Fibroblast of skin of left biceps (primary cell): ENCODE data around the gene MAPK8IP3.

Experiments used
- DNase-seq, 2 experiments: peaks; one replicate each; pipeline ENCODE4 v3.0.0-alpha.2; 2013; ENCODE audit warnings: low read depth in 2 of 2

Gene MAPK8IP3

DNA sequence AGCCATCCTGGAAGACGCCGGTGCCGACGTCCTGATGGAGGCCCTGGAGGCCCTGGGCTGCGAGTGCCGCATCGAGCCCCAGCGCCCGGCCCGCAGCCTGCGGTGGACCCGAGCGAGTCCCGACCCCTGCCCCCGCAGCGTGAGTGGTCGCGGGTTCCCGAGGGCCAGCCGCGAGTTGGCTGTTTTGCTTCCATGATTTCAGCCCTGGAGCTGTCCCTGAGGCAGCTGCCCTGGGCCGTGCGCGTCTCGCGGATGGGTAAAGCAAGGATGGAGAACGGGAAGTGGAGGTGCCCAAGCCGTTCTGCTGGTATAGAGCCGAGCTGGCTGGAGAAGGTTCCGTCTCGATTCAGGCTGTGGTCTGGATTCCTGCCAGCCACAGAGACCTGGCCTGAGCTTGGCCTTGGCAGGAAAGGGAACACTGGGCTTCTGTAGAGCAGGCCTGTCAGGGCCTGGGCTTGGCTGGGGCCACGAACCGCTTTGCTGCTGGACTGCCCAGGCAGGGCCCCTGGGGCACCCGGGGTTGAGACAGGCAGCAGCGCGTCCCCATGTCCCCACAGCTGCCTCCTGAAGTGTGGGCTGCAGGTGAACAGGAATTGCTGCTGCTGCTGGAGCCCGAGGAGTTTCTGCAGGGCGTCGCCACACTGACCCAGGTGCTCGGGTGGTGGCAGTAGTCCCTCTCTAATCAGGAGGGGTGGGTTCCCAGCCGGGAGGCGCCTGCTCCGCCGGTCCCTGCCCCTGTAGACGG, 67.9 kb downstream of the MAPK8IP3 start:
- DNase-seq = no peak

DNA sequence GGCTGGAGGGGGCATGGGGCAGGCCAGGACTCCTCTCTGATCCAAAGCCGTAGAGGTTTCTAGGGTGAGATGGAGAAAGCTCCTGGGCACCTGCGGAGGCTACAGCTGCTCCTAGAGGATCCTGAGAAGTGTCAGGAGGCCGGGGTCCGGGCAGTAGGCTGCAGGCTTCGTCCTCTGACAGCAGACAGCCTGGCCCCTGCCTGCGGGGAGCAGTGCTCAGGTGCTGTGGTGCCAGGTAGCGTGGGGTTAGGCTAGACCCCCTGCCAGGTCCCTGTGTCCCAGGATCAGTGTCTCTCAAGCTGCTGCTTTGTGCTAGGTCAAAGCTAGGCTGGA, 68.4 kb downstream of the MAPK8IP3 start:
- no peak for DNase-seq

DNA sequence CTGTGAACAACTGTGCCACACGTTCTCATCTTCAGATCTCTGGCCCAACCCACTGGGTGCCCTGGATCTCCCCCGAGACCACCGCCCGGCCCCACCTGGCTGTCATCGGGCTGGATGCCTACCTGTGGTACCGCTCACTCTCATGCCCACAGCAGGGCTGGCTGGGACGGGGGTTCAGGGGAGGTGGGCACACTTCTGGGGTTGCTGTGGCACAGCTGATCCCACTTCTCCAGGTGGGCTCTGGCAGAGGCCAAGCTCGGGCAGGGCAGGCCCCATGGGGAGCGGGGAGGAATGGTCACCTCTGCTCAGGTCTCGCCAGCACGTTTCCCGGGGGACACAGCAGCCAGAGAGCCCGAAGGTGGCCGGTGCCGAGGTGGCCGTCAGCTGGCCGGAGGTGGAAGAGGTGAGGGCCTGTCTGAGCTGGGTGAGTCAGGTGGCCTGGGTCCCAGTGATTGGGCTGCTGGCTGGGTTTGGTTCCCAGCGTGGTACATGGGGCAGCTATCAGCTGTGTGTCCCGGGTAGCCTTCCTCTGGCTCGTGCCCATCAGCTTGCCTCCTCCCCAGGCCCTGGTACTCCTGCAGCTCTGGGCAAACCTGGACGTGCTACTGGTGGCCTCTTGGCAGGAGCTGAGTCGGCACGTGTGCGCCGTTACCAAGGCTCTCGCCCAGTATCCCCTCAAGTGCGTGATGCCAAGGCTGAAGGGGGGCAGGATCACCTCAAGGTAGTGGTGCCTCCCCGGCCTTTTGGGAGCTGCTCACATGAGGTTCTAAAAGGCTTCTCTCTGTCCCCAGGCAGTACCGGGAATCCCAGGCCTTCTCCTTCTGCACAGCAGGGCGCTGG, 69.2 kb downstream of the MAPK8IP3 start:
- DNase-seq = no peak

DNA sequence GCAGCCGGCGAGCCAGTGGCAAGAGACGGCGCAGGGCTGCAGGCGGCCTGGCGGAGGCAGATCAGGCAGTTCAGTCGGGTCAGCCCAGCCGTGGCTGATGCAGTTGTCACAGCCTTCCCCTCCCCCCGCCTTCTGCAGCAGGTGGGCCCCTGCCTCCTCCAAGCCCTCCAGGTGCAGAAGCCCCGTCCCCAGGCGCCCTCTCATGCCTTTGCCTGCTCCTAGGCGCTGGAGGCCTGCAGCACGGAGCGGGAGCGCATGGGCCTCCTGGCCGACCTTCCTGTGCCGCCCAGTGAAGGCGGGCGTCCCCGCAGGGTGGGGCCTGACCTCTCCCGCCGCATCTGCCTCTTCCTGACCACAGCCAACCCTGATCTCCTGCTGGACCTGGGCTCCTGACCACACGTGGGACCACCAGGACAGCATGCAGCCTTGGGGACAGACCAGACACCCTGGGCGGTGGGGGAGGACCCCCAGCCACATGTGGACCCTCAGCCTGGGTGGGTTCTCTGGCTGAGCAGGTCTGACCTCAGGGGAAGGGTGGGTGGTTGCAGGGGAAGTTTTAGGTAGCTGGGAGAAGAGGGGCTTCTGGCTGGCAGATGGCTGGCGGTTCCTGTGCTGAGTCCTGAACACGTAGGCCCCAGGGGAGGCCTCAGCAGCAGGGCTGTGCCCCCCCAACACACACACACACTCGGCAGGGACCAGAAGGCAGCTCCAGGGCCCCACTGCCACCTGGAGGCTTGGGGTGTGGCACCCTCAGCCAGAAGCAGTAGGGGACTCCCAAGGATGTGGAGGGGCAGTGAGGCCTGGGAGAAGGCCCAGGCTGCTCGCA, 70.1 kb downstream of the MAPK8IP3 start:
- no peak for DNase-seq

DNA sequence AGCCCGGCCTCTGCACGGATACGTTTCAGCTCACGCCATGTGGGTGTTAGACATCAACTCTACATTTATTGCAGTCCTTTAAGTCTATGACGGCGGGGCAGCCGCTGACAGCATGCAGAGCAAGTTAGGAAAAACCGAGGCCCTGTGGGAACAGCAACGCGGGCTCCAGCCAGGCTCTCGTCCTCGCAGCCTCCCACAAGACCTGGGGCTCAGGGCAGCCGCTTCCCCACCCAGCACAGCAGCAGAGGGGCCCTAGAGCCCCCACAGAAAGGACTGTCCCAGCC, 70.6 kb downstream of the MAPK8IP3 start:
- DNase-seq = no peak

DNA sequence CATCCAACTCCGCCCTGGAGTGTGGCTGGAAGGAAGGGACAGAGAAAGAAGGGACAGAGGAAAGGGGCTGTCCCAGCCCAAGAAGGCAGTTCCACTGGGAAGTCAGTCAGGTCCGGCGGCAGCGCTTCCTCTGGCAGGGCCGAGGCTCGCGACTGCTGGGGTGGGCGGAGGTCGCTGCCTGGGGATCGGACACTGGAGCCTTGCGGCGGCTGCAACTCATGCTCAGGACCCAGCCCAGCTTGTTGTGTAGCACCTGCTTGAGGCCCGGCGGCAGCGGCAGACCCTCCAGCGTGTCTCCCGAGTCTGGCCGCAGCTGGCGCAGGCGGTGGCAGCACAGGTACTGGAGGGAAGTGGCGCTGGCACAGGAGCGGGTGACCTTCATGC, 71.0 kb downstream of the MAPK8IP3 start:
- DNase-seq = no peak

DNA sequence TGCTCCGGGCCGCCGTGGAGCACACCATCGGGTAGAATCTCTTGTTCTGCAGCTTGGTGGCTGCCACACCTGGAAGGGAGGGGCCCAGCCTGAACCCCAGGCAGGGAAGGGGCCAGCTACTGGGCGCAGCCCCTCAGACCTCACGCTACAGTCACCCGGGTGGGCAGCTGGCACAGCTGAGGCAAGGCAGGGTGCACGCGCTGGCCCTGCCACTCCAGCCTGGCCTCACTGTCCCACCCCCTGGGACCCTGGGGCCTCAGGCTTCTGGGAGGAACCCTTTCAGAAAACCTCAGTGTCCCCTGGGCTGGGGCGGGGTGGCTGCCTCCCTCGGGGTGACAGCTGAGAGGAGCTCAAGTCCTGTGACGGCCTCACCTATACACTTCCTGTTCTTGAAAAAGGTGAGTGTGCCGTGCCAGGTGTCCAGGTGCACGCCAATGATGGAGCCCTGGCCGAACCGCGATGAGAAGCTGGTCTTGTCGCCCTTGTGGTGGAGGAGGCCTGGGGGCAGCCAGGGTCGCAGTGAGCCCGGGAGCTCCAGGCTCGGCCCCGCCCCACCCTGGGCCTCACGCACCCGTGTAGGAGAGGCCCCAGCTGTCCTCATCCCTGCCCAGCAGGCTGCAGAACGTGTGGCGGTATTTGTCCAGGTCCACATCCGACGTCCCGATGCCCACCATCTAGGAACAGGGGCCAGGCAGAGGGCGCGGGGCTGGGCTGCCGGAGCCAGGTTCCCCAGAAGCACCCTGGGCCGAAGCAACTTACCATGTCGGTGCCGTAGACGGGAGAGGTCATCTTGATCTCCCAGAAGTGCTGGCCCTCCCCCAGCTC, 71.6 kb downstream of the MAPK8IP3 start:
- no peak for DNase-seq

DNA sequence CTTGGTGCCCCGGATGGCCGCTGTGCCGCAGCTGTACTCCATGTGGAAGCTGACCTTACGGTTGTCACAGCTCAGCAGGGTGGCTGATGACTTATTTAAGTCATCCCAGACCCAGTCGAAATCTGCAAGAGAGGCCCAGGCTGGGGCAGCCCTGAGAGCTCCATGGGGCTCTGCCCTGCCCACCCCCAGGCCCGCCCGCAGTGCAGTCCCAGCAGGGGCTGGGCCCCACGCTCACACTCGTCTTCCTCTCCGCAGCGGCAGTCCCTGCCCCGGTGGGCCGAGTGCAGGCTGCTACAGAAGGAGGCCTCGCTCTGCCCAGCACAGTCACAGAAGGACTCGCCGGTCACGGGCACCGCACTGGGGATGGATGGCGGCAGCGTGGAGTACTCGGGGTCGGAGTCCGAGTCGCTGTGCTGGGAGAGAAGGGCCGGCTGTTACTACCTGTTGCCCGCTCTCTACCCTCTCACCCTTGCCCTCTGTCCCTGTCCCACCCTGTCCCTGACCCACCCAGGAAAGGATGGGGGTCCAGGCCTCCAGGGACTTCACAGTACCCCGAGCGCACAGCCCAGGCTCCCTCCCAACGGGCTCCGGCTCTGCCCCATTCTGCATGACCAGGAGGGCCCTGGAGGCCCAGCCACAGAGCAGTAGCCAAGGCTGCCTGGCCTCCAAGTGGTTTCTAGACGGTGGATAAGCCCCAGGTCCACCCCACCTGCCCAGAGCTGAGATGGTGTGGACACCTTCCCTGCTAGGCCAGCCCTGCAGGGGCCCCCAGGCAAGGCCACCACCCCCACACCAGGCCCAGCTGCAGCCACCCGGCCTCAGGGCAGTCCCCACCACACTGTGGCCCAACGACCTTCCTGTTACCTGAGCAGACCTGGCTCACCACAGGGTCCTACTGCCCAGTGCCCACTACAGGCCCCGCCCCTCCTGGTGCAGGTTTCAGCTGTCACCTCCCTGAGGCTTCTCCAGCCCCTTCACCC, 72.5 kb downstream of the MAPK8IP3 start:
- no peak for DNase-seq

DNA sequence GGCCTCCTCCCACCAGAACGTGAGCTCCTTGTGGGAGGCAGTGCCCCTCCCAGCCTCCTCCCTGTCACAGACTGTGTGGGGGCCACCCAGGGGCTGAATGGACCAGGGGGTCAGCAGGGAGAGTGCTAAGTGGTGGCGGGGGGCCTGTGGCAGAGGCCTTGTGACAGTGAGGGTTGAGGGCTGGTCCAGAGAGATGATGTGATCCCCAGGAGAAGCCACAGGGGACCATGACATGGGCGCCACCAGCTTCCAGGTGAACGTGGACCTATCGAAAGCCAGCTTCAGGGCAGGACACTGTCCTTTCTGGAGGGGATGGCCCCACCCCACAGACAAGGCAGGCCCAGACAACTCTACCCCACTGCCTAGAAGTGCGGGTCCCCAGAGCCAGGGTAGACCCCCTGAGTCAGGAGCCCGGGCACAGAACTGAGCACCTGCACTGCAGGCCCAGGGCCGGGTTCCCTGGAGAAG, 73.3 kb downstream of the MAPK8IP3 start:
- no peak for DNase-seq

DNA sequence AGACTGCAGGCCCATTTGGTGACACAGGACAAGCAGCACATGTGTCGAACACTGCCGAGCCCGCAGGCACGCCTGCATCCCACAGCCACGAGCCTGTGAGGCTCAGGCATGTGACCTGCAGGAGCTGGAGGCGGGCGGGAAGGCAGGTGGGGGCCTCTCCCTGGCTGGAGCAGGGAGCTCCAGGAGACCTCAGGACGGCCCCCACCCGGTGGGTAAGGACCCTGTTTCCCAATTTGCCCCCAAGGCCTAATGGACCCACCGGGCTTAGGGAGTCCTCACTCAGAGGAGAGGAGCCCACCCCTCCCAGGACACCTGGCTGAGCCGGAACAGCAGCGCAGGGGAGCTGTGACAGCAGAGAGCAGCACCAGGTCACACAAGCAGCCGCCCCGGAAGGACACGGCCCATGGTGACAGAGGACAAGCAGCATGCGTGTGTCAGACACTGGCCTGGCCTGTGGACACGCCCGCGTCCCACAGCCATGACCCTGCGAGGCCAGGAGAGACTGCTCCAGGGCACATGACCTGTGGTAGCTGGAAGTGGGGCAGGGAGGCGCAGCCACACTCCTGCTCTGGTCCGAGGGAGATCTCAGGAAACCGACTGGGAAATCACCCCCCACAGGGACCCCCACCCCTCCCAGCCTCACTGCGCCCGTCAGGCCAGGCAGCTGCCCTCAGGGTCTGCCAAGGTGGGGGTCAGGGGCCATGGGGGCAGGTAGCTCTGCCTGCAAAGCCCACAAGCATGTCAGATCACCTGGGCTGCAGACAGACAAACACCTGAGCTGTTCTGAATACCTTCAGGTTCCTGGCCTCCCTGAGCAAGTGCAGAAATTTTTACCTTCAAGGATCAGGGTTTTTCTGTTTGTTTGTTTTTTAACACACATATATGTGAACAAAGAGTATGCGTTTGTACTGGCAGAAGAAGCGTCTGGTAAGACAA, 74.0 kb downstream of the MAPK8IP3 start:
- DNase-seq = no peak

DNA sequence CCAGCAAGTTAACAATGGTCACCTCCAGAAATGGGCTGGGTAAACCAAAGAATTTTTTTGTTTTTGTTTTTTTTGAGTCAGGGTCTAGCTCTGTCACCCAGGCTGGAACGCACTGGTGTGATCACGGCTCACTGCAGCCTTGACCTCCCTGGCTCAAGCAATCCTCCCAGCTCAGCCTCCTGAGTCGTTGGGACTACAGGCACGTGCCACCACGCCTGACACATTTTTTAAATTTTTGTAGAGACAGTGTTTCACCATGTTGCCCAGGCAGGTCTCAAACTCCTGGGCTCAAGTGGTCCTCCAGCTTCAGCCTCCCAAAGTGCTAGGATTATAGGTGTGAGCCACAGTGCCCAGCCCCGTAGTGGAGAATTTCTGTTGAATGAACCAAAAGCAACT, 74.7 kb downstream of the MAPK8IP3 start:
- DNase-seq = no peak

DNA sequence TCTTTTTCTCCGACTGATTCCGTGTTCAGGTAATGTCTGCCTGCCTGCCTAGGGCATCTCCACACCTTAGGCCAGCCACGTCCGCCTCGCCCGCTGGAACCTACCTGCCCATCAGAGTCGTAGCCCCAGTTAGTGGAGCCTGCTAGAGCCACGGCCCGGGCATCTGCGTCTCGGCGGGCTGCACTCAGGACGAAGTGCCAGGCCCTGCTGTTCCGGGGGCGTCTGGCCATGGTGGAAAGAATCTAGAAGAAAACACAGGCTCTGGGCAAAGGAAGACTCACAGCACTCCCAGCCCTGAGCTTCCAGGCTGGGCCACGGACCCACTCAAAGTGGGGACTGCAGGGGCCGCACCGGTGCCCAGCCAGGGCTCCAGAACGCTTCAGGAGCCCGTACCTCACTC, 75.3 kb downstream of the MAPK8IP3 start:
- no peak for DNase-seq

DNA sequence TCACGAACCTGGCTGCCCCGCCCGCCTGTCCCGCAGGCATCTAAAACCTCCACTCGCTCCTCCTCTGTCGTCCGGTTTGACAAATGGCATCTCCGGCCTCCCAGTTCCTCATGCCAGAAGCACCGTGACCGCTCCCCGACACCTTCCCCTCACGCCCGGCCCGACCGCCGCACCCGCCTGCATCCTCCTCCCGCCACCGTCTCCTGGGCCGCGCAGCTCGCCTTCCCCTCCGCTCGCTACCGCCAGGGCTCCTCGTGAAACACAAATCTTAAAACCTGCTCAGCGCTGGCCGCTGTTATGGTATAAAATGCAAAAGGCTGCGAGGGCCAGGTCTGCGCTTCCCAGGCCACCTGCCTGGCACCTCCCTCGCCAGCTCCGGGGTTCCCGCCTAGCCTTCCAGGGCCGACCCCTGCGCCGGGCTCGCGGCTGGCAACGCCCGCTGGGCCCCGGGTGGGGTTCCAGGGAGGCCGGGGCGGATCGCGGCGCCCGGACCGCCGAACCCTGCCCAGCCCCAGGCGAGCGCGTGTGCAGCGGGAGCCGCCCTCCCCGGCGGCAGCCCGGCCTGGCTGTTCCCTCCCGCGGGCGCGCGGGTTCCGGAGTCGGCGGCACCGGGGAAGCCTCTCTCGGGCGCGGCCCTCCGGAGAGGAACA, 75.9 kb downstream of the MAPK8IP3 start:
- no peak for DNase-seq

DNA sequence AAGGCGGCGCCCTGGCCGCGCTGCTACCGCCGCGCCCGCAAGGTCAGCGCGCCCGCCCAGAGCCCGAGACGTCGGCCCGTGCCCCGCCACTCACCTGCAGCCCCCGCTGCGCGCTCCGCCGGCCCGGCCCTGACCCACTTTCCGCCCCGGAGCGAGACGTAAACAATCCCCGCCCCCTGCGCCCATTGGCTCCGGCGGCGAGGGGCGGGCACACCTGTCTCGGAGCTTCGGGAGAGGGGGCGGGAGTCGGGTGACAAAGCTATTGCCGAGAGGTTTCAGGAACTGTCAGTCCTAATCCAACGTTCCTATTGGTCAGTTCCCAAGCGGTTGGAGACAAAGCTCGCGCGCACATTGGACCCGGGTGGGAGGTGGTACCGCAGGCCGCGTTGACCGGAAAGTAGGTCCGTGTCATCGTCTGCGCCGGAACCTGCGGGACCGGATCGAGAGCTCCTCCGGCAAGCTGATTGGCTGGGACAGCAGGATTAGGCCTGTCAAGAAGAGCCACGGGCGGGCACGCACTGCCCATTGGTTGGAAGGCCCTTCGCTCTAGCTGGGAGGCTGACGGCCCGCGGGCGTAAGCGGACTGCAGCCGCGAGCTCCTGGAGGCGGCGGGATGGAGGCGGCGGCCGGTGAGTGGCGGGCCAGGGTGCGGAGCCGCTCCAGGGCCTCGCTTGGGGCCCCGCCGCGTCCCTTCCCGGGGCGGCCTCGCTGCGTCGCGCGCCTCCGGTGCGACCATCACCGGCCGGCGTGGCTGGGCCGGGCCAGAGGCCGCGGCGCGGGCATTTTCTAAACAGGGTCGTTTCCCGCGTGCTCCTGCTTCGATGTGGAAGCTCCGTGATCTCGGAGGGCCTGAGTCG, 76.6 kb downstream of the MAPK8IP3 start, which contains the start of the genes NUBP2 and SPSB3:
TSS of gene NUBP2 (plus strand) at position 553 of the 857 bp plus-strand sequence. CDS start at position 614, 61 bp downstream.
TSS of gene SPSB3 (minus strand) at position 164 of the 857 bp plus-strand sequence. CDS start 1,088 bp downstream, outside the sequence.
- peak; percentile 100 for DNase-seq

DNA sequence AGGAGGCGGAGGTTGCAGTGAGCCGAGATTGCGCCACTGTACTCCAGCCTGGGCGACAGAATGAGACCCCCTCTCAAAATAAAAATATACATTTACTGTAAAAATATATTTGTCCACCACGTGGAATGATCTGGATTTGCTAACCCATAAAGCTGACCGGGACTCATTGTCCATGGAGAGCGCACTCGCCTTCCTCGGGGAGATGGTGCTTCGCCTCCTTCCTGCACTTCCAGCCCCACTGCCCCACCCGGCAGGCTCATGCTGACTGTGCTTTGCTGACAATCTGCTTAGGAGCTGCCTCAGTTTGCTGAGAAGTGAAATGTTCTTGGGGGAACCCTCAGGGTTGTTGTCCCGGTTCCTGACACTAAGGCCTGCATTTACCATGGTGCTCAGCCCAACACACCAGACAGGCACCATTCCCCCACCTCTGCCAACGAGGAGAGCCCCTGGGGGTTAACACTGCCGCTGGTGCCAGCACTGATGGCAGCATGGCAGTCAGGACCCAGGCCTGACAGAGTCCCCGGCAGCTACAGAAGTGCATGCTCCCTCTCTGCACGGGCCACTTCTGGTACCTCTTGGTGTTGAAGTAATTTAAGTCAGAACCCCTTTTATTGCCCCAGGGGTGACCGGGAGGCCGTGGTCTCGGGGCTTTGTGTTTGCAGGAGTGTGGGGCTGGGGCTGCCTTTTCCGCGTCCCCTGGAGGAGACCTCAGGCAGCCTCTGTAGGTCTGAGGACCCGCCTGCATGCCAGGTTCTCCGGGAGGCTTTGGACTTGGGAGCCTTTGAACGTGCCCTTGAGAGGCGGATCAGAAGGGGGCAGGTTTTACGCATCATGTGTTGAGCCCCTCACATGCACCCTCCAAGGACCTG, 79.2 kb downstream of the MAPK8IP3 start:
- no peak for DNase-seq

DNA sequence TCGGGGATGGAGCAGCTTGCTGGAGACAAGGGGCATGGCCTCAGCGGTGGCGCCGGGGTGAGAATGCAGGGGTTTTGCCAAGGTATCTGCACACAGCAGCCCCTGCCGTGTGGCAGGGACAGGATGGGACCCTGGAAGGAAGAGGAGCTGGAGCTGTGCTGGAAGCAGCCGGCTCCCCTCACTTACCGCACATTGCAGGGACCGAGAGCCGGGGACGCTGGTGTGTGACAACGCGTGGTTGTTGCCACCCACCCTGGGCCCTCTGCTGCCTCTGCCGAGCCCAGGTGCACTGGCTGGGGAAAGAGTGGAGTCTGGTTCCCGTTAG, 79.8 kb downstream of the MAPK8IP3 start:
- DNase-seq = no peak
